H1 (cell line): ENCODE measurements around the gene TINCR. TPM values are rescaled to one million over a fixed set of nuclear protein-coding genes. Genes with fewer than 3 reads are reported as not detected.

Experiments
- CTCF ChIA-PET: fragments of 300-600 bp; sonication (Branson Sonifier 250); formaldehyde crosslinking; loops from one replicate; lab custom pipeline; 2021; ENCODE audit not compliant: partially characterized antibody; lab: Charles Lee
- POLR2A ChIA-PET: fragments of 300-600 bp; sonication (Branson Sonifier 250); formaldehyde crosslinking; loops from one replicate; lab custom pipeline; 2021; ENCODE audit warnings: inconsistent platforms; ENCODE audit not compliant: partially characterized antibody; lab: Charles Lee
- DNase-seq, 2 experiments: peaks; one replicate each; pipeline versions ENCODE4 v3.0.0 to v3.0.0-alpha.2; 2010 to 2022; ENCODE audit warnings: low spot score in 2 of 2, low read depth in 1 of 2, mixed read lengths in 1 of 2
- FAIRE-seq: peaks from 2 replicates; lab custom pipeline; 2011; peaks lifted over from hg19 to GRCh38; lab: Jason Lieb, UNC
- H2AFZ ChIP-seq: 2 replicates; pipeline ENCODE4 v1.8.1; 2012; ENCODE audit warnings: low read length, inconsistent platforms
- H2AK5ac ChIP-seq: 2 replicates; pipeline ENCODE4 v1.6.1; 2013; ENCODE audit warnings: low read depth, low read length
- H2BK120ac ChIP-seq: replicated peaks from 2 replicates; pipeline ENCODE3; 2013; ENCODE audit warnings: low read depth, low read length, inconsistent platforms
- H2BK12ac ChIP-seq: 2 replicates; pipeline ENCODE4 v1.6.1; 2013; ENCODE audit warnings: low read depth, low read length
- H2BK15ac ChIP-seq: 2 replicates; pipeline ENCODE4 v1.6.1; 2013; ENCODE audit warnings: low read length
- H2BK20ac ChIP-seq: 2 replicates; pipeline ENCODE4 v1.6.1; 2013; ENCODE audit warnings: low read length
- H2BK5ac ChIP-seq: 2 replicates; pipeline ENCODE4 v1.6.1; 2013; ENCODE audit warnings: low read depth, low read length
- H3K14ac ChIP-seq: 2 replicates; pipeline ENCODE4 v1.6.1; 2013; ENCODE audit warnings: inconsistent platforms; ENCODE audit not compliant: insufficient read length
- H3K18ac ChIP-seq: 2 replicates; pipeline ENCODE4 v1.6.1; 2013; ENCODE audit warnings: low read length; ENCODE audit errors: extremely low read depth
- H3K23ac ChIP-seq: 2 replicates; pipeline ENCODE4 v1.6.1; 2013; ENCODE audit warnings: inconsistent platforms; ENCODE audit not compliant: insufficient read length
- H3K23me2 ChIP-seq: 2 replicates; pipeline ENCODE4 v1.6.1; 2013; ENCODE audit warnings: low read depth, low read length
- H3K27ac ChIP-seq: 2 replicates; pipeline ENCODE4 v1.6.1; 2011; ENCODE audit warnings: low read depth, low read length, inconsistent platforms
- H3K27me3 ChIP-seq, 4 experiments: replicated peaks in 1 of 4; 1 replicate in 1 of 4; 2 replicates in 3 of 4; pipeline versions ENCODE4 v1.6.1 to v1.8.1; 2011 to 2013; ENCODE audit warnings: low read length in 3 of 4, mild to moderate bottlenecking in 3 of 4, inconsistent platforms in 2 of 4, mixed read lengths in 2 of 4, moderate library complexity in 1 of 4; ENCODE audit not compliant: control insufficient read depth in 3 of 4, insufficient read depth in 3 of 4; ENCODE audit errors: extremely low read depth in 1 of 4
- H3K36me3 ChIP-seq, 4 experiments: 2 replicates each; pipeline versions ENCODE4 v1.6.1 to v1.8.1; 2011 to 2013; ENCODE audit warnings: mild to moderate bottlenecking in 4 of 4, low read length in 3 of 4, moderate library complexity in 2 of 4, control low read depth in 1 of 4, inconsistent platforms in 1 of 4; ENCODE audit not compliant: insufficient read depth in 4 of 4, control insufficient read depth in 2 of 4
- H3K4ac ChIP-seq: replicated peaks from 2 replicates; pipeline ENCODE3; 2013; ENCODE audit warnings: low read length, low read depth, mixed read lengths, inconsistent platforms; ENCODE audit not compliant: insufficient read length
- H3K4me1 ChIP-seq, 4 experiments: replicated peaks in 1 of 4; 1 replicate in 1 of 4; 2 replicates in 3 of 4; pipeline versions ENCODE4 v1.6.1 to v1.8.1; 2011 to 2013; ENCODE audit warnings: low read length in 3 of 4, inconsistent platforms in 2 of 4, mixed read lengths in 1 of 4; ENCODE audit not compliant: insufficient read depth in 4 of 4, control insufficient read depth in 3 of 4
- H3K4me2 ChIP-seq, 2 experiments: 2 replicates each; pipeline versions ENCODE4 v1.6.1 to v1.8.1; 2011 to 2013; ENCODE audit warnings: low read depth in 2 of 2, low read length in 2 of 2, control low read depth in 1 of 2, inconsistent platforms in 1 of 2, mild to moderate bottlenecking in 1 of 2; ENCODE audit not compliant: insufficient read depth in 1 of 2
- H3K4me3 ChIP-seq, 4 experiments: fragments of 200-600, 300-600 bp in 1 of 4; sonication (generic), shearing (Covaris generic), sonication (Bioruptor Twin) in 1 of 4; 2 replicates each; pipeline versions ENCODE4 v1.5.1 to v1.8.1; 2011 to 2016; ENCODE audit warnings: low read length in 4 of 4, low read depth in 3 of 4, control low read depth in 2 of 4, inconsistent platforms in 2 of 4, mild to moderate bottlenecking in 2 of 4, mixed read lengths in 1 of 4, moderate library complexity in 1 of 4; ENCODE audit not compliant: insufficient read depth in 2 of 4; ENCODE audit errors: extremely low read depth in 1 of 4
- H3K56ac ChIP-seq: replicated peaks from 2 replicates; pipeline ENCODE3; 2013; ENCODE audit warnings: low read depth, mild to moderate bottlenecking, mixed read lengths, low read length, inconsistent platforms; ENCODE audit not compliant: insufficient read length
- H3K79me1 ChIP-seq: 2 replicates; pipeline ENCODE4 v1.6.1; 2013; ENCODE audit warnings: low read depth, low read length, control low read depth
- H3K79me2 ChIP-seq, 2 experiments: 2 replicates each; pipeline versions ENCODE4 v1.6.1 to v1.8.1; 2012 to 2013; ENCODE audit warnings: low read length in 2 of 2, mild to moderate bottlenecking in 2 of 2, inconsistent platforms in 1 of 2; ENCODE audit not compliant: insufficient read depth in 2 of 2, control insufficient read depth in 1 of 2
- H3K9ac ChIP-seq, 4 experiments: replicated peaks in 1 of 4; 1 replicate in 1 of 4; 2 replicates in 3 of 4; pipeline versions ENCODE4 v1.6.1 to v1.8.1; 2011 to 2013; ENCODE audit warnings: low read depth in 3 of 4, low read length in 3 of 4, control low read depth in 2 of 4, mild to moderate bottlenecking in 2 of 4, moderate library complexity in 2 of 4, inconsistent platforms in 1 of 4; ENCODE audit errors: extremely low read depth in 1 of 4
- H3K9me3 ChIP-seq, 2 experiments: 2 replicates each; pipeline versions ENCODE4 v1.6.1 to v1.8.1; 2012 to 2013; ENCODE audit warnings: mild to moderate bottlenecking in 2 of 2, moderate library complexity in 2 of 2, control low read depth in 1 of 2, inconsistent platforms in 1 of 2, low read depth in 1 of 2, low read length in 1 of 2, mixed read lengths in 1 of 2; ENCODE audit not compliant: insufficient read depth in 2 of 2
- H4K20me1 ChIP-seq, 2 experiments: replicated peaks in 1 of 2; 2 replicates each; pipeline versions ENCODE3 to v1.8.1; 2011 to 2013; ENCODE audit warnings: inconsistent platforms in 2 of 2, low read length in 2 of 2, mild to moderate bottlenecking in 1 of 2; ENCODE audit not compliant: insufficient read depth in 2 of 2, control insufficient read depth in 1 of 2
- H4K5ac ChIP-seq: 2 replicates; pipeline ENCODE4 v1.6.1; 2013; ENCODE audit warnings: low read length, low read depth, mixed read lengths, inconsistent platforms; ENCODE audit not compliant: insufficient read length
- H4K8ac ChIP-seq: 2 replicates; pipeline ENCODE4 v1.8.0; 2013; ENCODE audit warnings: mild to moderate bottlenecking, moderate library complexity, low read length, inconsistent platforms; ENCODE audit not compliant: insufficient read depth; ENCODE audit errors: extremely low read depth
- H4K91ac ChIP-seq: replicated peaks from 2 replicates; pipeline ENCODE3; 2013; ENCODE audit warnings: low read length, mixed read lengths, inconsistent platforms; ENCODE audit not compliant: insufficient read length
- ASH2L ChIP-seq: fragments of 200-600, 300-600 bp; sonication (generic); IDR thresholded peaks from one replicate; pipeline ENCODE4 v1.7.1; 2017; ENCODE audit warnings: low read length
- GABPA ChIP-seq: IDR thresholded peaks from 2 replicates; pipeline ENCODE4 v1.6.1; 2011; ENCODE audit warnings: mild to moderate bottlenecking, low read length, moderate library complexity, borderline replicate concordance; ENCODE audit not compliant: insufficient read depth
- TEAD4 ChIP-seq: IDR thresholded peaks from 2 replicates; pipeline ENCODE4 v1.6.1; 2012; ENCODE audit warnings: low read depth, low read length, inconsistent platforms, mixed read lengths
- WGBS, 2 experiments: shearing (Covaris generic) in 1 of 2; methylation state at CpG; one replicate each; pipeline versions ENCODE4 v1.1.6 to v1.1.7; 2013 to 2015; ENCODE audit warnings: low lambda C conversion rate in 2 of 2, mixed read lengths in 2 of 2, inconsistent platforms in 1 of 2, low coverage in 1 of 2, missing lambda C conversion rate in 1 of 2; ENCODE audit not compliant: insufficient replicate concordance in 2 of 2, insufficient coverage in 1 of 2, insufficient read length in 1 of 2; ENCODE audit errors: extremely low coverage in 1 of 2, missing lambda C conversion rate in 1 of 2; 5-methylcytosine and 5-hydroxymethylcytosine counted together
- polyA plus RNA-seq, 7 experiments: library from polyadenylated mRNA; depleted of rRNA in 3 of 7; stranded (reverse) in 5 of 7; unstranded in 2 of 7; fragments of >200 nt in 5 of 7; fragments of 200-250 nt in 2 of 7; gene quantifications; 1 replicate in 5 of 7; 2 replicates in 1 of 7; 4 replicates in 1 of 7; pipeline versions ENCODE4 v1.2.1 to v1.2.3, GENCODE V29; 2011 to 2013; ENCODE audit warnings: missing spikeins in 2 of 7, mixed read lengths in 2 of 7
- total RNA-seq: library from RNA; stranded (reverse); fragmentation: NEBNext Ultra II Directional; extraction: Animal tissue kit (Norgen Biotek cat#: 25700); gene quantifications from 2 replicates; pipeline ENCODE4 v1.2.1, GENCODE V29; 2021

TINCR gene
- total and polyA plus RNA-seq, 2 of the 8 experiments (the other 6 are each of a cell fraction or from before 2014, with no cell fraction given), result 0.52 to 1.4 TPM

GRCh38 chr19:5593343-5594255 is 25.8 kb upstream of the TINCR start:
- no peak overlapping the region for H2BK5ac ChIP-seq
- H3K23ac ChIP-seq, result no peak overlapping the region
- H3K4ac ChIP-seq, result no peak overlapping the region
- POLR2A ChIA-PET, result interaction anchor here (1.2 kb wide), 1 partner anchor 31 kb away, joined by 3 read pairs; no protein-coding TSS in a partner anchor
- no peak overlapping the region for H2BK20ac ChIP-seq
- peaks cover 0 to 2% (median 0%) of the 10 kb centered on the region in 4 experiments; a peak in 1 of 7 replicates for H3K4me1 ChIP-seq
- no peak overlapping the region for H4K5ac ChIP-seq
- H4K91ac ChIP-seq, result no peak overlapping the region
- TF ChIP-seq GABPA (no peak), ASH2L (no peak), TEAD4 (no peak)
- no peak overlapping the region for H3K18ac ChIP-seq
- H3K9me3 ChIP-seq, result no peaks in the 10 kb centered on the region
- no peak overlapping the region for H2AFZ ChIP-seq
- no peak overlapping the region for H3K14ac ChIP-seq
- 95% methylated on average over 66 of the region's 67 CpGs; no CpG with 5 or more reads in 1 of the 2 experiments for WGBS, 2 experiments
- no peak overlapping the region for H4K8ac ChIP-seq
- no peak overlapping the region for H3K9ac ChIP-seq
- no peaks in the 10 kb centered on the region for H3K79me2 ChIP-seq
- no peak overlapping the region for H3K27ac ChIP-seq
- H2BK120ac ChIP-seq, result no peak overlapping the region
- H3K36me3 ChIP-seq, result peaks cover 29 to 81% (median 62%) of the 10 kb centered on the region in 4 experiments; a peak in 7 of 8 replicates
- CTCF ChIA-PET, result interaction anchor here (0.6 to 1.8 kb wide), 6 partner anchors 10 to 70 kb away, joined by 3 to 8 read pairs (median 4); no protein-coding TSS in a partner anchor
- H3K4me3 ChIP-seq, result no peak overlapping the region
- H2BK12ac ChIP-seq, result no peak overlapping the region
- peaks cover 11% of the 10 kb centered on the region for H3K79me1 ChIP-seq
- FAIRE-seq (no peak), DNase-seq (no peak)
- peaks cover 4 to 26% of the 10 kb centered on the region in 2 experiments for H4K20me1 ChIP-seq
- H3K56ac ChIP-seq, result no peak overlapping the region
- H3K4me2 ChIP-seq, result no peak overlapping the region
- H2AK5ac ChIP-seq, result no peak overlapping the region
- H2BK15ac ChIP-seq, result no peak overlapping the region
- no peaks in the 10 kb centered on the region for H3K23me2 ChIP-seq
- no peaks in the 10 kb centered on the region for H3K27me3 ChIP-seq
